ENCODE data around the gene INPP5D. TPM values are rescaled to one million over a fixed set of nuclear protein-coding genes. Genes with fewer than 3 reads are reported as not detected.

Gene INPP5D
- total and polyA plus RNA-seq, 7 donors = 1.2 to 4.2 (median 2.8) TPM

- TF ChIP-seq CTCF (IDR thresholded peaks at IDR 0.05) = no peak
- 66 to 74% (median 67%) methylated on average over 6 of the region's 6 CpGs for WGBS, 3 donors
- no peak overlapping the region for H3K27ac ChIP-seq
- no peaks in the 10 kb centered on the region for H3K36me3 ChIP-seq (ENCODE audit: insufficient read depth in 1 of 2, low read depth in 1 of 2)
- ATAC-seq = no peak
- no peaks in the 10 kb centered on the region for H3K9me3 ChIP-seq
- H3K27me3 ChIP-seq (ENCODE audit: insufficient read depth in 3 of 3, low read length in 2 of 3) = peaks cover 0 to 3% (median 0%) of the 10 kb centered on the region in 3 donors
- intact Hi-C loops (cut with DNase I) = no loop called here
- no peaks in the 10 kb centered on the region for H3K4me1 ChIP-seq
- no peak for DNase-seq
- no peak overlapping the region for H3K4me3 ChIP-seq
Measured at GRCh38 chr2:233142355-233142897, 82.3 kb downstream of the INPP5D start.

DNA sequence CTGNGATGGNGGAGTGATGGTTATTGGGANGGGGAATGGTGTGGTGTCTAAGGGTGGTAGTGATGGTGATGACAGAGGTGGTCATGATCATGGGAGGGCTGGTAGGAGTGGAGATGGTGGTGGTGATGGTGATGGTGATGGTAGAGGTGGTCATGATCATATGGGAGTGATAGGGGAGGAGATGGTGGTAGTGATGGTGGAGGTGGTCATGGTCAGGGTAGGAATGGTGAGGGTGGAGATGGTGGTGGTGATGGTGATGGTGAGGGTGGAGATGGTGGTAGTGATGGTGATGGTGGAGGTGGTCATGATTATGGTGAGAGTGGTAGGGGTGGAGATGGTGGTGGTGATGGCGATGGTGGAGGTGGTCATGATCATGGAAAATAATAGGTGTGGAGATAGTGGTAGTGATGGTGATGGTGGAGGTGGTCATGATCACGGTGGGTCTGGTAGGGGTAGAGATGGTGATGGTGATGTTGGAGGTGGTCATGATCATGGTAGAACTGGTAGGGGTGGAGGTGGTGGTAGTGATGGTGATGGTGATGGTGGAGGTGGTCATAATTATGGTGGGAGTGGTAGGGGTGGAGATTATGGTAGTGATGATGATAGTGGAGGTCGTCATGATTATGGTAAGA is 83.7 kb downstream of the INPP5D start:
- DNase-seq = no peak
- Histone ChIP-seq H3K27ac (no peak overlapping the region), H3K9me3 (no peaks in the 10 kb centered on the region), H3K4me3 (no peak overlapping the region), H3K27me3 (ENCODE audit: insufficient read depth in 3 of 3, low read length in 2 of 3) (peaks cover 0 to 3% (median 0%) of the 10 kb centered on the region in 3 donors), H3K36me3 (ENCODE audit: insufficient read depth in 1 of 2, low read depth in 1 of 2) (peaks cover 0 to 4% of the 10 kb centered on the region in 2 donors), H3K4me1 (no peaks in the 10 kb centered on the region)
- 96 to 98% (median 98%) methylated on average over 3 of the region's 3 CpGs for WGBS, 3 donors
- TF ChIP-seq CTCF (IDR thresholded peaks at IDR 0.05) = no peak
- intact Hi-C loops (cut with DNase I) = no loop called here
- ATAC-seq = no peak

DNA sequence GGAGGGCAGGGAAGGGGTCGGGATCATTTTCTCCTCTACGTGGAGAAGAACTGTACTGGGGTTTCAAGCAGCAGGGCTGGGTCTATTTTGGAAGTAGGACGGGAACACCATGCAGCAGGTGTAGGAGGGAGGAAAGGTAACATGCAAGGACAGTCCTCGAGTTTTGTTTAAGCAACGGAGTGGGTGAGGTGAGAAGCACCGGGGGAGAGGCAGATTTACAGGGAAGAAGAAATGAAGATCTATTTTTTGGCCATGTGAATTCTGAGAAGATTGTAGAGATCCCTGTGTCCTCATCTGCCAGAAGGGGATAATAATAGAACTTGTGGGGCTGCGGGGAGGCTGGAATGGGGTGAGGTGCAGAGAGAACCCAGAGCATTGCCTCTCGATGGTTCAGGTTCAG is 85.6 kb downstream of the INPP5D start:
- intact Hi-C loops (cut with DNase I) = no loop called here
- Histone ChIP-seq H3K27ac (no peak overlapping the region), H3K4me1 (no peaks in the 10 kb centered on the region), H3K4me3 (no peak overlapping the region), H3K27me3 (ENCODE audit: insufficient read depth in 3 of 3, low read length in 2 of 3) (peaks cover 0 to 3% (median 0%) of the 10 kb centered on the region in 3 donors), H3K9me3 (no peaks in the 10 kb centered on the region), H3K36me3 (ENCODE audit: insufficient read depth in 1 of 2, low read depth in 1 of 2) (peaks cover 0 to 4% of the 10 kb centered on the region in 2 donors)
- ATAC-seq (no peak), DNase-seq (no peak)
- 88 to 91% (median 90%) methylated on average over 8 of the region's 8 CpGs for WGBS, 3 donors
- no peak for TF ChIP-seq CTCF (IDR thresholded peaks at IDR 0.05)

GRCh38 chr2:233146194-233146593 is 86.1 kb downstream of the INPP5D start:
- Histone ChIP-seq H3K36me3 (ENCODE audit: insufficient read depth in 1 of 2, low read depth in 1 of 2) (peaks cover 0 to 4% of the 10 kb centered on the region in 2 donors), H3K4me3 (no peak overlapping the region), H3K27me3 (ENCODE audit: insufficient read depth in 3 of 3, low read length in 2 of 3) (peaks cover 0 to 3% (median 0%) of the 10 kb centered on the region in 3 donors), H3K9me3 (no peaks in the 10 kb centered on the region), H3K4me1 (no peaks in the 10 kb centered on the region), H3K27ac (no peak overlapping the region)
- DNase-seq = no peak
- no peak for ATAC-seq
- intact Hi-C loops (cut with DNase I) = no loop called here
- no peak for TF ChIP-seq CTCF (IDR thresholded peaks at IDR 0.05)
- WGBS, 3 donors = 87 to 93% (median 89%) methylated on average over 11 of the region's 11 CpGs
